ENCODE measurements around the gene RAF1. TPM values are rescaled to one million over a fixed set of nuclear protein-coding genes. Genes with fewer than 3 reads are reported as not detected.

The RAF1 gene
- total RNA-seq, 3 donors from 2014 or later (not counting 1 experiment from before 2014, with no cell fraction given): 142 to 168 (median 156) TPM

- H3K27ac Mint-ChIP-seq: no peak overlapping the region
- peaks cover 34% of the 10 kb centered on the region for H3K36me3 Mint-ChIP-seq
- Histone ChIP-seq H3K4me3 (ENCODE audit: low read length) (no peak overlapping the region), H3K36me3 (ENCODE audit: control insufficient read depth, insufficient read depth, low read length) (peaks cover 65% of the 10 kb centered on the region), H3K9me3 (ENCODE audit: control insufficient read depth, insufficient read depth, low read length) (no peaks in the 10 kb centered on the region), H3K4me1 (ENCODE audit: control insufficient read depth, insufficient read depth, low read length) (no peaks in the 10 kb centered on the region), H3K27me3 (ENCODE audit: control insufficient read depth, insufficient read depth, low read length) (no peaks in the 10 kb centered on the region), H3K27ac (ENCODE audit: low read length) (no peak overlapping the region)
- peaks cover 6 to 12% of the 10 kb centered on the region in 2 donors for H3K4me1 Mint-ChIP-seq
- intact Hi-C loops (cut with micrococcal nuclease): no loop called here
- TF ChIP-seq, protein P1, sequence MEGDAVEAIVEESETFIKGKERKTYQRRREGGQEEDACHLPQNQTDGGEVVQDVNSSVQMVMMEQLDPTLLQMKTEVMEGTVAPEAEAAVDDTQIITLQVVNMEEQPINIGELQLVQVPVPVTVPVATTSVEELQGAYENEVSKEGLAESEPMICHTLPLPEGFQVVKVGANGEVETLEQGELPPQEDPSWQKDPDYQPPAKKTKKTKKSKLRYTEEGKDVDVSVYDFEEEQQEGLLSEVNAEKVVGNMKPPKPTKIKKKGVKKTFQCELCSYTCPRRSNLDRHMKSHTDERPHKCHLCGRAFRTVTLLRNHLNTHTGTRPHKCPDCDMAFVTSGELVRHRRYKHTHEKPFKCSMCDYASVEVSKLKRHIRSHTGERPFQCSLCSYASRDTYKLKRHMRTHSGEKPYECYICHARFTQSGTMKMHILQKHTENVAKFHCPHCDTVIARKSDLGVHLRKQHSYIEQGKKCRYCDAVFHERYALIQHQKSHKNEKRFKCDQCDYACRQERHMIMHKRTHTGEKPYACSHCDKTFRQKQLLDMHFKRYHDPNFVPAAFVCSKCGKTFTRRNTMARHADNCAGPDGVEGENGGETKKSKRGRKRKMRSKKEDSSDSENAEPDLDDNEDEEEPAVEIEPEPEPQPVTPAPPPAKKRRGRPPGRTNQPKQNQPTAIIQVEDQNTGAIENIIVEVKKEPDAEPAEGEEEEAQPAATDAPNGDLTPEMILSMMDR (IDR thresholded peaks at IDR 0.05): no peak
- H3K27me3 Mint-ChIP-seq (ENCODE audit: low read depth in 2 of 2): no peaks in the 10 kb centered on the region
- ATAC-seq: no peak
- H3K9me3 Mint-ChIP-seq: peaks cover 0 to 2% of the 10 kb centered on the region in 2 donors
- DNase-seq: no peak
- H3K4me3 Mint-ChIP-seq: no peak overlapping the region
- WGBS (ENCODE audit: insufficient coverage): 98% methylated on average over 11 of the region's 11 CpGs
These were observed 91.9 kb downstream of the RAF1 start for GRCh38 chr3:12571986-12572385.

GRCh38 chr3:12569836-12570235 lies 94.1 kb downstream of the RAF1 start:
- TF ChIP-seq, protein P1 (IDR thresholded peaks at IDR 0.05): no peak
- 87% methylated on average over 6 of the region's 6 CpGs for WGBS (ENCODE audit: insufficient coverage)
- DNase-seq: no peak
- no peaks in the 10 kb centered on the region for H3K4me1 ChIP-seq (ENCODE audit: control insufficient read depth, insufficient read depth, low read length)
- Mint-ChIP-seq H3K27ac (no peak overlapping the region), H3K4me3 (no peak overlapping the region), H3K27me3 (ENCODE audit: low read depth in 2 of 2) (no peaks in the 10 kb centered on the region), H3K9me3 (peaks cover 5% of the 10 kb centered on the region in 2 donors), H3K4me1 (peaks cover 13 to 19% of the 10 kb centered on the region in 2 donors), H3K36me3 (peaks cover 32% of the 10 kb centered on the region)
- H3K9me3 ChIP-seq (ENCODE audit: control insufficient read depth, insufficient read depth, low read length): peaks cover 6% of the 10 kb centered on the region
- no peak overlapping the region for H3K27ac ChIP-seq (ENCODE audit: low read length)
- H3K4me3 ChIP-seq (ENCODE audit: low read length): no peak overlapping the region
- peaks cover 47% of the 10 kb centered on the region for H3K36me3 ChIP-seq (ENCODE audit: control insufficient read depth, insufficient read depth, low read length)
- no peak for ATAC-seq
- intact Hi-C loops (cut with micrococcal nuclease): no loop called here
- no peaks in the 10 kb centered on the region for H3K27me3 ChIP-seq (ENCODE audit: control insufficient read depth, insufficient read depth, low read length)

DNA sequence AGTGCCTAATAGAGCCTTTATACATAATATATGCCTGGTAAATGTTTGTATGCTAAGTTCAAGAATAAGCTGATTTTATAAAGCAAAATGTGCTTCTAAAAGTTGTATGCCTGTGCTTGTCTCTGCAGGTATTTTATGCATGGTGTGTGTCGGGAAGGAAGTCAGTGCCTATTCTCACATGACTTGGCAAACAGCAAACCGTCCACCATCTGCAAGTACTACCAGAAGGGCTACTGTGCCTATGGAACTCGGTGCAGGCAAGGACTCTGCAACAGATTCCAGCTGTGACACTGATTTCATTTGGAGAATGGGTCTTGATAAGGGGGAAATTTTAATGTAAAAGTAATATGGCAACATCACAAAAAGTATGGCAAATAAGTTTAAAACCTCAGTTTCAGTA lies 95.2 kb downstream of the RAF1 start:
- TF ChIP-seq, protein P1 (IDR thresholded peaks at IDR 0.05): no peak
- ATAC-seq: no peak

DNA sequence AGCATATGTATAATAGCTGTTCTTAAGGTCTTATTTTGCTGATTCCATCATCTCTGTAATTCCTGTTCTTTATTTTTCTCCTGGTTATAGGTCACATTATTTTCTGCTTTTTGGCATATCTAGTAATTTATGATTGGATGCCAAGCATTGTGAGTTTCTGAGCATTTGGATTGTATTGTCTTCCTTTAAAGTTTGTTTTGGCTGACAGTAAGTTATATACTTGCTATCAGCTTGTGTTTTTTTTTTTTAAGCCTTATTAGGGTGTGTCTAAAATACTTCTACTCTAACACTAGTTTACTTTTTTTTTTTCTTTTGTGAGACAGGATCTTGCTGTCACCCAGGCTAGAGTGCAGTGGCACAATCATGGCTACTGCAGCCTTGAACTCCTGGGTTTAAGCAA lies 96.9 kb downstream of the RAF1 start:
- Mint-ChIP-seq H3K4me3 (no peak overlapping the region), H3K9me3 (peaks cover 5% of the 10 kb centered on the region in 2 donors), H3K4me1 (peaks cover 23 to 31% of the 10 kb centered on the region in 2 donors), H3K36me3 (peaks cover 30% of the 10 kb centered on the region), H3K27ac (no peak overlapping the region), H3K27me3 (ENCODE audit: low read depth in 2 of 2) (no peaks in the 10 kb centered on the region)
- H3K27me3 ChIP-seq (ENCODE audit: control insufficient read depth, insufficient read depth, low read length): no peaks in the 10 kb centered on the region
- H3K9me3 ChIP-seq (ENCODE audit: control insufficient read depth, insufficient read depth, low read length): peaks cover 6% of the 10 kb centered on the region
- TF ChIP-seq, protein P1 (IDR thresholded peaks at IDR 0.05): no peak
- no peak for DNase-seq
- H3K4me3 ChIP-seq (ENCODE audit: low read length): no peak overlapping the region
- no peak overlapping the region for H3K27ac ChIP-seq (ENCODE audit: low read length)
- peaks cover 23% of the 10 kb centered on the region for H3K36me3 ChIP-seq (ENCODE audit: control insufficient read depth, insufficient read depth, low read length)
- ATAC-seq: no peak
- intact Hi-C loops (cut with micrococcal nuclease): no loop called here
- no peaks in the 10 kb centered on the region for H3K4me1 ChIP-seq (ENCODE audit: control insufficient read depth, insufficient read depth, low read length)

More for the DNA sequence above, 95.2 kb downstream of the RAF1 start:
- no peak overlapping the region for H3K27ac Mint-ChIP-seq
- Histone ChIP-seq H3K9me3 (ENCODE audit: control insufficient read depth, insufficient read depth, low read length) (peaks cover 6% of the 10 kb centered on the region), H3K36me3 (ENCODE audit: control insufficient read depth, insufficient read depth, low read length) (peaks cover 37% of the 10 kb centered on the region), H3K27me3 (ENCODE audit: control insufficient read depth, insufficient read depth, low read length) (no peaks in the 10 kb centered on the region), H3K4me3 (ENCODE audit: low read length) (no peak overlapping the region), H3K4me1 (ENCODE audit: control insufficient read depth, insufficient read depth, low read length) (no peaks in the 10 kb centered on the region), H3K27ac (ENCODE audit: low read length) (no peak overlapping the region)
- no peak for DNase-seq
- peaks cover 32% of the 10 kb centered on the region for H3K36me3 Mint-ChIP-seq
- no peaks in the 10 kb centered on the region for H3K27me3 Mint-ChIP-seq (ENCODE audit: low read depth in 2 of 2)
- peaks cover 19 to 24% of the 10 kb centered on the region in 2 donors for H3K4me1 Mint-ChIP-seq
- no peak overlapping the region for H3K4me3 Mint-ChIP-seq
- intact Hi-C loops (cut with micrococcal nuclease): no loop called here
- peaks cover 5% of the 10 kb centered on the region in 2 donors for H3K9me3 Mint-ChIP-seq
- 90% methylated on average over 3 of the region's 3 CpGs for WGBS (ENCODE audit: insufficient coverage)

Measured in natural killer cell (primary cell).